ENCODE results near the gene PTPRG.

The PTPRG gene

DNA sequence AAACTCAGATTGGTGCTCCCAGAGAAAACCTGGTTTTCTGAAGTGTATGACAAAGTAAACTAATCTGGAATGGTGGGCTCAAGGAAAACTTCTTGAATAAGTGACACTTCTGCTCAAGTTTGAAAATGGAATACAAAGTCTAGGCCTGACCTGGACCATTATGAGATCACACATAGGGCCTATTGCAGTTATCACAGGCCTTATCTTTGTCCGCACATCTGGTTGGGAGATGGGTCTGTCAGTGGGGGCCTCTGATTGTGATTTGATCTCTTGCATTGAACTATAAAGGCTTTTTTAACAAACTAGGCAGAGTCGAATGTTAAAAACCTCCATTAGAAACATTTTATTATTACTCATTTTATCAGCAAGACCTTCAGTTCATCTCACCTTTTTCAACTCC lies 405.6 kb downstream of the PTPRG start:
- DNase-seq (ENCODE audit: low read depth), result no peak

DNA sequence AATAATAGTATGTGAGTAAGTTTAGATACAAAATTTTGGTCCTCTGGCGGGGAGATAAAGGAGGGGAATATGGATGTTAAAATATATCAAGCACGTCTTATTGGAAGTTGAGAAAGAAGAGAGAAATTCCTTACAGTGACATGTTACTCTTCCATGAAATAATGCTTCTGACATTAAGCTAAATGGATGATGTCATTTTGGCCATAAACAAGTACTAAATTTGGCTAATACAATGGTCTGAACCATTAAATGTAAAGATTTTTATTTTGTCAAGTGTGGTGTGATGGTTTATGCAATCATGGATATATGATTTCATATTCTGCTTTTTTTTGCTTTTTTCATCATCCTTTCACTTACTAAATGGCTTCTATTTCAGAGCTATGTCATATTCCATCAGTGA lies 406.6 kb downstream of the PTPRG start:
- no peak for DNase-seq (ENCODE audit: low read depth)

DNA sequence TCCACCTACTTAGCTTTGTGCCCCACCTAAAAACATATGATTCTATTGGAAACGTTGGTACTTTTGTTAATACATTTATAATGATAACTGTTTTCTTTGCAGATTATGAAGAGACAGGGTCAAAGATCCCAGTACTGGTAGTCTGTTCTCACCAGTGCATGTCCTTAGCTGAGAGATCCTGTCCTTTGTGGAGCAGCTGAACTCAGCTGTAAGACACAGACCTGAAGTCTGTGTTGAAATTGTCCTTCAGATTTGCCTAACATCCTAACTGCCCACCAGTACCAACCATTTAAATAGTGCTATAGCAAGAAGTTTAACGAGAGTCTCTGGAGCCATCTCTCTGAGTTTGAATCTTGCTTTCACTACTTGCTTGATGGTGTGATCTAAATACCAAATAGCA lies 413.3 kb downstream of the PTPRG start:
- DNase-seq (ENCODE audit: low read depth), result no peak

DNA sequence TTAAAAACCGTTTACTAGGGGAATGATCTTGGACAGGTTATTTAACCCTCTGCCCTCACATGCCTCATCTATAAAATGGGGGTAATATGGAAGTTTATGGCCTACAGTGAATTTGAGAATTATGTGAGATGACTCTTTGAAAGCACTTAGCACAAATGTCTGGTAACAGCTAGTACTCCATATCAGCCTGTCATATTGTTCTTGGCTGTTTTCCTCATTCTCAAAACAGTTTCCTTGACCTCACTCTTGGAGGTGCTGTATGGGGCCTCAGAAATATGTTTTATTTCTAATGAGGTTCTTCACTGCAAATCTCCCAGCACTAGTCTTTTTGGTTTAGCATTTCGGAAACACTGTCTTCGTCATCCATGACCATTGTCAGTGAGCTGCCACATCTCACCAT lies 413.8 kb downstream of the PTPRG start:
- DNase-seq (ENCODE audit: low read depth), result no peak

DNA sequence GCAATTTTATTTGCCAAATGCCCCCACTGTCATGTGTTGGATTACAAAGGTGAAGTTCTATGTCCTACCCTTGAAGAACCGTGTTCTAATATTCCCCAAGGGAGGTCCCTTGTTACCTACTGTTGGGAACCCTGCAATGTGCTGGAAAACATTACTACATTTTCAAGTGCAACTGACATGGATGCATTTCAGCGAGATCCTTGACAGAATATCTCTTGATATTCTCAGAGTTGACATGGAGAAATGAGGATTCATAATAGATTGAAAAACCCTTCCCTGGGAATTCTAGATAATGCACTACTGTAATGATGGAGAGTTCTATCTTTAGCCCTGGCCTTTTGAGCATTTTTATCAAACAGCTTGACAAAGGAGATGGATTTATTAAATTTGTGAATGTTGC lies 414.6 kb downstream of the PTPRG start:
- DNase-seq (ENCODE audit: low read depth), result no peak

DNA sequence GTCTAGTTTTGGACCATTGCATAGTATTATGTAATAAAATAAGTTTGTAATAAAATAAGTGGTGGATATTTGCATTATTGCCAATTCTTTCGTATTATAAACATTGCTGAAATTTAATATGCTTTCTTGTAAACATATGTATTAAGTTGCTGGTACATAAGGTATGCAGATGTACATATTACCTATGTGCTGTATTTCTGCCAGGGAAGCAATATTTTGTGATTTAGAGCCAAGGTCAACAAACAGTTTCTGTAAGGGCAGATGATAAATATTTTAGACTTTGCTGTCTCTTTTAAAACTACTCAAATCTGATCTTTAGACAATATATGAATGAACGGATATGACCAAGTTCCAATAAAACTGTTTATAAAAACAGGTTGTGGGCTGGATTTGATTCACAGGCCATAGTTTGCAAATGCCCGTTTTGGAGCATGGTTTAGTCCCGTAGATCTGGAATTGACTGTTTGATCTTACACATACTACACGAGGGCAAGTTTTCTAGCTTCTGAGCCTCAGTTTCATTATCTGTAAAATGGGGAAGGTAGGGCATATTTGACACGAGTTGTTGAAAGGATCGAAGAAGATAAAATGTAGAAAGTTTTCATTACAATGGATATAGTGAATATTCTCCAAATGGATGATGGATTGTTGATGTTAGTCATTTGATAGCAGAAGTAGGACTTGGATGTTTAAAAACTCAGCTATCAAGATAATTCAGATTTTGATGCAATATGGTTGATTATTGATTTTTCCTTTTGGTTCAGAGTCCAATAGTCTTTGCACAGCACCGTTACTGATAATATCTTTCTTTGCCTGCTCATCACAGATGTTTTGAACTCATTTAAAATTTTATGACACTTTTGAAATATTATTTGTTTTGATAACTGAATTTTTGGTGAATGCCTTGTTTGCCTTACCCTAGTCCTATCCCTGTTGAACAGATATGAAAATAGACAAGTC lies 417.4 kb downstream of the PTPRG start:
- DNase-seq (ENCODE audit: low read depth), result no peak

DNA sequence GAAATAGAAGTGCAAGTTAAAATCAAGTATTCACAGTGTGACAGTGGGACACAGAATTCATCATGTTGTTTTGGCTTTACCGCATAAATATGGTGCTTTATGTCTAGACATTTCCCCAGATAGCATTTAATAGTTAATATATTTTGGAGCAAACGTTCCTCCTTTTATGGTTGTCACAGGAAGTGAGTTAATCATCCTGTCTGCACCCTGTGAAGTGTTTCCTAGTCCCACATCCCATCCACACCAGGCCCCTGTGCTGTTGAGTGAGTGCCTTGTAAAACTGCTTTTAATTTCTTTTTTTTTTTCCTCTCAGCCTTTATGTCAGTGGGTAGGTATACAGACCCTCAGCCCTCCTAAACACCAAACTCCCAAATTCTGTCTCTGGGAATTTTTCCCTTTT lies 418.3 kb downstream of the PTPRG start:
- no peak for DNase-seq (ENCODE audit: low read depth)

DNA sequence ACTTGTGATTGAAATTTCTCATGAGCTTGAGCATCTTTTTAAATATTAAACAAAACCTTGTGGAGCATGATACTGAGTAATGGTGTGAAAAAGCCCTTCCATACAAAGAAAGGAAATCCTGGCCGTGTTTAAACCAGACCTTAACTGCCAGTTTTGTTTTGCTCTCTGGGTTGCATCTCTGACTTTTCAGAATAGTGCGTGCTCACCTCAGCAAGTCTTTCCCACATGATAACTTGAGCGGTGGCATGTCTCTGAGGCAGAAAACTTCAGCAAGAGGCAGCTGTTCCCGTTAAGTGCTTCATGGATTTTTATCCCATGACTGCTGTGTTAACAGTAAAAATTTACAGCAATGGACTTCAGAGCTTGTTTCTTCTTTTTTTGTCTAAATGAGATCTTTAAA lies 418.7 kb downstream of the PTPRG start:
- DNase-seq (ENCODE audit: low read depth), result no peak

DNA sequence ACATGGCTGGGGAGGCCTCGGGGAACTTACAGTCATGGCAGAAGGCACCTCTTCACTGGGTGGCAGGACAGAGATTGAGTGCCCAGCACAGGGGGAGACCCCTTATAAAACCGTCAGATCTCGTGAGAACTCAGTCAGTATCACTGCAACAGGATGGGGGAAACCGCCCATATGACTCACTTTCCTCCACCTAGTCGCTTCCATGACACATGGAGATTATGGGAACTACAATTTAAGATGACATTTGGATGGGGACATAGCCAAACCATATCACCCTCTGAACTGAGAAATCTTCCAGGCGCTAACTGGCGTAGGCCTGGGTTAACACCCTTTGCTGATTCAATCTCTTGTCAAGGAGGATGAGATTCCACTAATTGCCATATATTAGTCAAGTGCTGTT lies 419.7 kb downstream of the PTPRG start:
- DNase-seq (ENCODE audit: low read depth), result no peak

DNA sequence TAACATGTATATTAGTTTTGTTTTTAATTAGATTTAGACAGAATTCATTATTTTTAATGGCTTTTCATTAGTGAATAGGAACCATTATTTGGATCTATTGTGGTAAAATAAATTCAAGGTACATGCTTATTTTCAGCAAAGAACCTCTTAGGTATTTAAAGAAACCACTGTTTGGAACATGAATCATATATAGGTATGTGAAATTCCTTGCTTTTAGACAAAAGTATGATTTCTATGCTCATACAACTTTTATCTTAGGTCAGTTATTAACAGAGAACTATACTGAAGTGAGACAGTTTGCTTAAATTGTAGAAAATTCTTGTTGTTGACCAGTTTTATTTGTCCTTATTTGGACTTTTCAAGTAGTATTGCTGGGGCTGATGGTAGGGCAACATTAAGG lies 422.1 kb downstream of the PTPRG start:
- DNase-seq (ENCODE audit: low read depth), result no peak

DNA sequence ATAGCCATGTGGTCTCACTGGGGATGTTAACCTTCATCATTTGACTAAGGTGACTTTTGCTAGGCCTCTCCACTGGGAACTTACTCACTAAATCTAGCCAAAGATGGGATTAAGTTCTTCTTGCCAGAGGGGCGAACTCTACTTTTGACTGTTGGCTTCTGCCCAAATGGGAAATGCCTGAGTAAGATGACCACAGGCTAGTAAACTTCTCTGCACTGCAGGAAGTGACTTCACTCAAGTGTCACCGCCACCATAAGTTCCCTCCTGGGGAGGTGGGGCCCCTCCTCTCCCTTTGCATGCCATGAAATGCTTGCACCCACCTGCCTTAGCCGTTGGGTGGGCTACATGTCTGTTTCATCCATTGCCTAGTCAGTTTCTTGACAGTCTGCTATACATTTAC lies 423.6 kb downstream of the PTPRG start:
- DNase-seq (ENCODE audit: low read depth), result peak; percentile 43

DNA sequence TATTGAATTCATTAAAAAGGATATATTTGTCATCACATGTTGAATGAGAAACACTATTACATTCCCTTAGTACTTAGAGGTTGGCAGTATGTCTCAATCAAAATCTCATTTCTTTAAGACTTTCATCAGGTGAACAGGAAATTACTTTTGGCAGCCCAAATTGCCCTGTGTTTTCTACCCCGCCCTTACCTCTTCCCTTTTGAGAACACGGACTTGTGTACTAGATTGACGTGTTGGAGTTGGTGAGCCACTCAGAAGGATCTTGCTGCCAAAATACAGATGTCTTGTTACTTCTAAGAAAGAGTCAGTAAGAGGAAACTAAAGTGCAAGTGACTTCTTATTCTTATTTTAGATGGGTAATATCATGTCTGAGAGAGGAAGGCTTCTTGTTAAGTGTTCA lies 425.1 kb downstream of the PTPRG start:
- no peak for DNase-seq (ENCODE audit: low read depth)

DNA sequence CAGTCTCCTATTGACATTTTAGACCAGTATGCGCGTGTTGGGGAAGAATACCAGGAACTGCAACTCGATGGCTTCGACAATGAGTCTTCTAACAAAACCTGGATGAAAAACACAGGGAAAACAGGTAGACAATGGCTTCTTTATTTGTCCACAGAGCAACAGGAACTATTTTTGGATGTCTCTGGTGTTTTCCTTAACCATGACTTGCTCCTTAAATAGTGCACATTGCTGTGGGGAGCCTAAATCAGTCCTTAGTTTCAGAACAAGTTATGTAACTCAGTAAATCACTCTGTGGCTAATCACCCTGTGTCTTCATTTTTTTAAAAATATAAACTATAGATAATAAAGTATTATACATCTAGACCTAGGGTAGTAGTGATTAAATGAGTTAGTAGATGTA lies 428.3 kb downstream of the PTPRG start:
- DNase-seq (ENCODE audit: low read depth), result no peak

DNA sequence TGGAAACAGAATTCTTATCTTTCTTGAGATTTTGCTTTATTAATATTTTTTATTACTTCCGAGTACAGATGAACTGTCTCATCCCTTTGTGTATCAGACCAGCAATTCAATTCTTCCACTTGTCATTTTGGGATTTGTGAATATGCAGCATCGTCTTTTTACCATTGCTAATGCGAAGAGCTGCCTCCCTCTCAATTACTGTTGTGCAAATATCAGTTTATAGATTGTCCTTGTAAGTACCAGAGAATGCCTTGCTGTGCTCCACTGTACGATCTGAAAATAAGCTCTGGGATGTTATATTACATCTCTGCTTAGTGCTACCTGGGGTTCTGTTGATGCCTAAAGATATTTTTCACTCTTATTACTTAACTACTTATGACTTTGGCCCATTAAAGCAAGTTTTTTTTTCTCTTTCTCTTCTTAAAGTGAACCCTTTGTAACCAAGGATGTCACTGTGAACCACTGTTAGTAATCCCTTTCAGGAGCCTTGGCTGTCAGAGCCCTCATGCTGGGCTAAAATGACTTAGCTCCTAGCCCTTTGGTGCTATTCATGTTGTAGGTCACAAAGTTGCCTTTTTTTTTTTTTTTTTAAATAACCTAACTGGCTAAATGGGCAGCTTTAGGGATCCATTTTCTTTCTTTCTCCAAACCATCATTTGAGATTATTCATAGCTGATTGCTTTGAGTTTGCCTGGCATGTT lies 429.1 kb downstream of the PTPRG start:
- DNase-seq (ENCODE audit: low read depth), result no peak

DNA sequence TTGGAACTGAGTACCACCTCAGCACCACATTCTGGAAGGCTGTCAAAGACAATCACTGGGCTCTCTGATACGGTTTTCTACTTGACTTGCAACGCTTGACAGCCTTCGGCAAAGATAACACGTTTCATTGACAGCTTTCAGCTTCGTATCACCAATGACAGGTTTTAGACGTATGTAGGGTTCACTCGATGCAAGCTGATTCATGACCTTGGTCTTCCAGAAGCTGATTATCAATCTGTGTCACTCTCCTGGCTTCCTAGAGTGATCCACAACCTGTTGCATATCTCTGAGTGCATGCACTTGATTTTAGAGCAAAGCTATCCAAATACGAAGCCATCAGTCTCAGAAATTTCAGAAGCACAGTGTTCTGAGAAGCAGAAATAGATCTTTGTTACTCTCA lies 430.3 kb downstream of the PTPRG start:
- DNase-seq (ENCODE audit: low read depth), result no peak

DNA sequence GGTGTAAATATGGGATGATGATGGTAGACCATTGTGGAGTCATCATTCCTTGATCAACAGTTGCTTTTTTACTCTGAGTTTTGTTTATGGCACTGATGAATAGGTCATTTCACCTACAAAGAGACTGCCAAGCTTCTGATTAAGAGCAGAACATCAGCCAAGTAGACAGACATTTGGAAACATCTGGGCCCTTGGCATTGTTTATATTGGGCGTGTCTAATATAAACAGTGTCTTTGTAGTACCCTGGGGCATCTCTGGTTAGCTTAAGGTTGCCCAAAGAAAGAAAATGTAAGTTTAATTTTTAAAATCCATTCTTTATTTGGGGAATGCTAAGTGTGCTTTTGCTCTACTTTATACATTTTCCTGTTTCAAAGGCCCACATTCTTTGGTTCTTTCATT lies 435.0 kb downstream of the PTPRG start:
- DNase-seq (ENCODE audit: low read depth), result no peak

DNA sequence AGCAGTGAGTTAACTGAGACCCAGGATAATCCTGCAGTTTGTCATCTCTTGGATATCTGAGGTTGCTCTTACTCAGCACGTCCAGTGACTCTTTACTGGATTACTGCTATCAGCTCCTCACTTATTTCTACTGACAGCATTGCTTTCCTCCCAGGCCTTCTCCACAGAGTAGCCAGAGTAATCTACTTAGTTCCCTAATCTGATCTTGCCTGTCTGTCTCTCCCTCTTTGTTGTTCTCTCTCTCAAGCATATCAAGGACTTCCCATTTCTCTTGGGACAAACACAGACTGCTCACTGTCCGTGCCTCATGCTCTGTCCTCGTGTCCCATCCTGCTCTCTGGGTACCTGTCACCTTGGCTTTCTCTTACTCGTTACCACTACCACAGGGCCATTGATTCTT lies 435.7 kb downstream of the PTPRG start:
- DNase-seq (ENCODE audit: low read depth), result no peak

DNA sequence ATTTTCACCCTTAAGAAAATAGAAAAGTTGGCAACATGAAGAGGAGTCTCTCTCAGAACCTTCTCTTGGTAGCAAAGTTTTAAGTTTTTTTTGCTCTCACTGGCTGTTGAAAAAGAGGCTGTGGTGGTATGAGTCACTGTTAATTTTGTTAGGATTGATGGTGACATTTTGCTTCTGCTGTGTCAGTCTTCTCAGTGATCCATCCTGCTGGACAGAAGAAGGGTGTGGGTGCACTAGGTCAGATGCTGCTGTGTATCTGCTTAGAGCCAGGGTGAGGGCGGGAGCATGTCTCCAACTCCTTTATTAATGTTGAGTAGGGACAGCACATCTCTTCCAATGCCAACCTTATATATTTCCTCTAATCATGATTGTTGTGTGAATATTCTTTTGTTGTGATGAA lies 442.5 kb downstream of the PTPRG start:
- no peak for DNase-seq (ENCODE audit: low read depth)

DNA sequence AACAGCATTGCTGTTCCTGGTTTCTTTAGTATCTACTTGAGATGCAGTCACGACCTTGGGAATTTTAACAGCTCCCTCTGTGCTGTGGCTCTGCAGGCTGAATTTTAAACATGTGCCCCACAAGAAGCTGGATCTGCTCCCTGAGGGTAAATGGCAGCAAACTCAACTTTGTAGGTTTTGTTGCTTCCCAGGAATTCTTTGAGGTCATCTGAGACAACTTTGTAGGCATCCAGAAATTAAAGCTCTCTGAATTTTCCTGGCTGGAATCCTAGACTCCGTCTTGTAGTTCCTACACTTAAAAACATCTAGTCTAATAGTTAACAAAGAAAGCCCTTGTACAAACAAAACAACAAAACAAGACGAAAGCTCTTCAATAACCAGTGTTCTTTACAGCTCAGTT lies 445.7 kb downstream of the PTPRG start:
- DNase-seq (ENCODE audit: low read depth), result no peak

DNA sequence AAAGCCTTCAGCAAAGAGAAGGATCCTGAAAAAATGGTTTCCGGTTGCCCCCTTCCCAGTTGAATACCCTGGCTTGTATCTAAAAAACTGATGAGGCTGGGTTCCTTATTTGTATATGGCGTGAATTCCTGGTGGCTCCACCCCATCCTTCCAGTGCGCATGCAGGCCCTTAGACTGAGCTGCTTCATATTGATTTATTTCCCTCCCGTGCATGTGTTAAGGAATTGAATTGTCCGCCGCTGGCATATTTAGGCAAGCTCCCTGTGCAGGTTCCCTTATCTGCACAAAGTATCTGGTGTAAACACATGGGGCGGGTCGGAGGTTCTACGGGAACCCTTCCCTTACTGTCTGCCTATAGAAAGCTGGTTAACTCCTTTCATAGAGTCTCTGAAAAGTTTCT lies 449.6 kb downstream of the PTPRG start:
- no peak for DNase-seq (ENCODE audit: low read depth)

DNA sequence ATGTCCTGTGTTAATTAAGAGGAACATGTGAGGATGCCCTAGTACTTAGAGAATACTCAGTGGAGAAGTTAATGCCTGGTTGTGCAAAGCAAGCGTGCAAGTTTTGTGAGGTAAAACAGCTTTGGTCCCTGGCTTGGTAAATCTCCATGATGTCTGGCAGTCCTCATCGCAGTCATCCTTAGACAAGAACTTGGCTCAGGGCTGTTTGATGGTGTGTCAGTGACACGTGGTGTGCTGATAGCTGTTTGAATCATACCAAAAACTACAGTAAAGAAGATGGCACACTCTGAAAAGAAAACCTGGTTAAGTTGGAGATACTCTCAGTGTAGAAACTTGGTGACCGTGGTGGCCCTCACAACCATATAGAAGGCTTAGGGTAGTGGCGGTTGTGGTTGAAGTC lies 450.3 kb downstream of the PTPRG start:
- no peak for DNase-seq (ENCODE audit: low read depth)

DNA sequence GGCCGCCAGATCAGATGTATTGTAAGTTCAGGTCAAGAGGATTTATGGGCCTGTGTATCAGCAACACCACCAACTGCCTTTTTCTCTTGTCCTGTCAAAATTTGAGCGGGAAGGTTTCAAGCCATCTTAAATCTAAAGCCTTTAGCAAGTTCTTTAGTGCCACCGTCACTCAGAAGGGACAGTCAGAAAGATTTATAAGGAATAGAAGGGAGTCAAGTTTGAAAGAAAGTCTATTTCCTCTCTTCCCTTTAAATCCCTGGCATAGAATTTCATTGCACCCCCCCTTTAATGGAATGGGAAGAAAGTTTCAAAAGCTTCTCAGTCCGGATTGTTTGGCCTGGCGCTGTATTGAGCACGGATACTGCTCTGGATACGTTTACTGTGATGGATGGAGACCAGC lies 452.6 kb downstream of the PTPRG start:
- no peak for DNase-seq (ENCODE audit: low read depth)

DNA sequence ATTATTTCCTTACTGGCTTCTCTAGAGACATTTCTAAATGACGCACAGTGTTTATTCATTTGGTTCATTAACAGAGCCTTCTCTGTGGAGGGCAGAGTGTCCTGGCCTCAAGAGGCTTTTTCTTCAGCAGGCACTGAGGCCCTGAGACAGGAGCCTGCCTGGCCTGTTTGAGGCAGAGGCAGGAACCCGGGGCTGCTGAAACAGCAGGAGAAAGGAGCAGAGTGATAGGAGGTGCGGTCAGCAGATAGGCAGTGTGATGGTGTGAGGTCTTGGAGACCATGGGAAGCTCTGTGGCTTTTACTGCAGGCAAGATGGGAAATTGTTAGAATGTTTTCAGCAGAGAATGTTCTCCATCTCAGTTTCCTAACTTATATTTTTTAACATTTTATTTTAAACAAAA lies 453.7 kb downstream of the PTPRG start:
- DNase-seq (ENCODE audit: low read depth), result no peak

DNA sequence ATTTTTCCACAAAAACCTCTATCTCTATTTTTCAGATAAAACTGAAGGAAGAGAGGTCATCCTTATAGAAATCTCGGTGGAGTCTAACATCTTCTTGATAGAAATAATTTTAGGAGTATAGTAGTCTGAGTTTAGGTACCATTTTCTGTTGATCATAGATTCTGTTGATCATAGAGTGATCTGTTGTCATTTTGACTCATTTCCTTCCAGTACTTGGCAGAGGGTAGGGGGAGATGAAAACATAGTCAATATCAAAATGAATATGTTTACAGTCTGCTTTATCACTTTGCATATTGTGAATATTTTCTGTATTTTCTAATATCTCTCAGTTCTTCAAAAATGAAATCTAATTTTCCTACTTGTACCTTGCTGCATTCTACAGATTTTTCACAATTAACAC lies 458.5 kb downstream of the PTPRG start:
- DNase-seq (ENCODE audit: low read depth), result no peak
